Measurements from ENCODE around the gene ANGPTL3.
"Not testable (repeated sequence)": the region's sequence is repeated elsewhere in the genome, so short reads cannot be mapped to it uniquely, and the experiment has no call there.

ANGPTL3 gene

GRCh38 chr1:62597281-62597680 is at the start of gene ANGPTL3:
Gene ANGPTL3, plus strand, starts transcription at chr1:62597520. Its CDS starts 47 bp downstream, at chr1:62597567.
- DNase-seq (ENCODE audit: low read depth), result no peak

GRCh38 chr1:62561306-62561705 is 36.0 kb upstream of the ANGPTL3 start:
- DNase-seq (ENCODE audit: low read depth), result no peak

GRCh38 chr1:62567182-62567581 is 30.1 kb upstream of the ANGPTL3 start:
- DNase-seq (ENCODE audit: low read depth), result not testable (repeated sequence)

GRCh38 chr1:62567926-62568325 is 29.4 kb upstream of the ANGPTL3 start:
- not testable (repeated sequence) for DNase-seq (ENCODE audit: low read depth)

- DNase-seq (ENCODE audit: low read depth), result not testable (repeated sequence)
These were observed 25.8 kb upstream of the ANGPTL3 start for GRCh38 chr1:62571517-62571916.

- DNase-seq (ENCODE audit: low read depth), result no peak
These were observed 24.8 kb upstream of the ANGPTL3 start for GRCh38 chr1:62572476-62572875.

GRCh38 chr1:62573675-62574074 is 23.6 kb upstream of the ANGPTL3 start:
- no peak for DNase-seq (ENCODE audit: low read depth)

- DNase-seq (ENCODE audit: low read depth), result no peak
These were observed 11.7 kb upstream of the ANGPTL3 start for GRCh38 chr1:62585469-62586155.

GRCh38 chr1:62588000-62588399 is 9.3 kb upstream of the ANGPTL3 start:
- no peak for DNase-seq (ENCODE audit: low read depth)

GRCh38 chr1:62589321-62589720 is 8.0 kb upstream of the ANGPTL3 start:
- no peak for DNase-seq (ENCODE audit: low read depth)

GRCh38 chr1:62590255-62590969 is 6.9 kb upstream of the ANGPTL3 start:
- no peak for DNase-seq (ENCODE audit: low read depth)

- no peak for DNase-seq (ENCODE audit: low read depth)
These were observed 6.4 kb upstream of the ANGPTL3 start for GRCh38 chr1:62590970-62591368.

GRCh38 chr1:62593825-62594394 is 3.4 kb upstream of the ANGPTL3 start:
- no peak for DNase-seq (ENCODE audit: low read depth)

- DNase-seq (ENCODE audit: low read depth), result no peak
These were observed 1.7 kb upstream of the ANGPTL3 start for GRCh38 chr1:62595647-62596046.

GRCh38 chr1:62599044-62599443 is 1.7 kb downstream of the ANGPTL3 start:
- no peak for DNase-seq (ENCODE audit: low read depth)

- no peak for DNase-seq (ENCODE audit: low read depth)
These were observed 4.1 kb downstream of the ANGPTL3 start for GRCh38 chr1:62601457-62601856.

- no peak for DNase-seq (ENCODE audit: low read depth)
These were observed 11.6 kb downstream of the ANGPTL3 start for GRCh38 chr1:62608905-62609304.

GRCh38 chr1:62610588-62610987 is 13.3 kb downstream of the ANGPTL3 start:
- DNase-seq (ENCODE audit: low read depth), result not testable (repeated sequence)

- DNase-seq (ENCODE audit: low read depth), result no peak
These were observed 15.4 kb downstream of the ANGPTL3 start for GRCh38 chr1:62612770-62613169.

- no peak for DNase-seq (ENCODE audit: low read depth)
These were observed 16.0 kb downstream of the ANGPTL3 start for GRCh38 chr1:62613325-62613727.

GRCh38 chr1:62613890-62614289 is 16.6 kb downstream of the ANGPTL3 start:
- DNase-seq (ENCODE audit: low read depth), result no peak

- peak; percentile 87 for DNase-seq (ENCODE audit: low read depth)
These were observed 24.6 kb downstream of the ANGPTL3 start for GRCh38 chr1:62621907-62622306.

GRCh38 chr1:62625415-62625814 is 28.1 kb downstream of the ANGPTL3 start:
- no peak for DNase-seq (ENCODE audit: low read depth)

All from HS-5 (cell line).